ENCODE measurements around the gene ERN1. TPM values are rescaled to one million over a fixed set of nuclear protein-coding genes. Genes with fewer than 3 reads are reported as not detected.
A peak's percentile ranks its signal among the peaks of the same experiment; 100 is the strongest.

Gene ERN1
- total RNA-seq, 1 experiment from 2014 or later: 8.0 TPM

- ChIA-PET POLR2A (ENCODE audit: low non-redundant PET) (interaction anchor here (1.0 kb wide), 1 partner anchor 49 kb away, joined by 3 read pairs; no protein-coding TSS in a partner anchor), CTCF (interaction anchor here (0.8 to 1.7 kb wide), 5 partner anchors 9 to 114 kb away, joined by 3 to 13 read pairs (median 5); no protein-coding TSS in a partner anchor)
- Histone ChIP-seq H3K36me3 (ENCODE audit: insufficient read depth, low read length, poor library complexity, severe bottlenecking) (no peaks in the 10 kb centered on the region), H3K27ac (ENCODE audit: low read depth, low read length, poor library complexity, severe bottlenecking) (no peak overlapping the region), H3K27me3 (replicated peaks; ENCODE audit: insufficient read depth, low read depth, low read length, poor library complexity) (no peaks in the 10 kb centered on the region), H3K9me3 (ENCODE audit: low read depth, low read length, poor library complexity, severe bottlenecking) (no peaks in the 10 kb centered on the region), H3K4me3 (ENCODE audit: low read depth, low read length, poor library complexity, severe bottlenecking) (peak overlapping the region; percentile 13), H3K4me1 (ENCODE audit: insufficient read depth, low read length, poor library complexity, severe bottlenecking) (no peaks in the 10 kb centered on the region)
- TF ChIP-seq EZH2 (IDR thresholded peaks at IDR 0.05; ENCODE audit: borderline replicate concordance, low read depth, low read length, poor library complexity, severe bottlenecking) (no peak), CTCF (conservative IDR thresholded peaks at IDR 0.05; ENCODE audit: low read depth, low read length) (peak; percentile 99)
- peak; percentile 87 for DNase-seq (ENCODE audit: low spot score)
- intact Hi-C loops (cut with micrococcal nuclease; ENCODE audit: unreplicated experiment): loop anchor here (5.0 kb wide), 1 partner anchor 109 kb away; the partner anchor contains the start of gene GH1
- BruUV-seq (replicated peaks): no TSS peak
Measured at GRCh38 chr17:64025732-64026294, 104.1 kb downstream of the ERN1 start.

- CTCF ChIA-PET: interaction anchor here (0.8 to 1.7 kb wide), 5 partner anchors 8 to 113 kb away, joined by 3 to 13 read pairs (median 5); no protein-coding TSS in a partner anchor
- no peak overlapping the region for H3K27ac ChIP-seq (ENCODE audit: low read depth, low read length, poor library complexity, severe bottlenecking)
- H3K9me3 ChIP-seq (ENCODE audit: low read depth, low read length, poor library complexity, severe bottlenecking): no peaks in the 10 kb centered on the region
- intact Hi-C loops (cut with micrococcal nuclease; ENCODE audit: unreplicated experiment): loop anchor here (5.0 kb wide), 1 partner anchor 108 kb away; the partner anchor contains the start of gene GH1
- POLR2A ChIA-PET (ENCODE audit: low non-redundant PET): no interaction called here
- no peak for TF ChIP-seq CTCF (conservative IDR thresholded peaks at IDR 0.05; ENCODE audit: low read depth, low read length)
- TF ChIP-seq EZH2 (IDR thresholded peaks at IDR 0.05; ENCODE audit: borderline replicate concordance, low read depth, low read length, poor library complexity, severe bottlenecking): no peak
- BruUV-seq (replicated peaks): no TSS peak
- H3K4me3 ChIP-seq (ENCODE audit: low read depth, low read length, poor library complexity, severe bottlenecking): no peak overlapping the region
- no peaks in the 10 kb centered on the region for H3K27me3 ChIP-seq (replicated peaks; ENCODE audit: insufficient read depth, low read depth, low read length, poor library complexity)
- no peaks in the 10 kb centered on the region for H3K36me3 ChIP-seq (ENCODE audit: insufficient read depth, low read length, poor library complexity, severe bottlenecking)
- DNase-seq (ENCODE audit: low spot score): no peak
- no peaks in the 10 kb centered on the region for H3K4me1 ChIP-seq (ENCODE audit: insufficient read depth, low read length, poor library complexity, severe bottlenecking)
Measured at GRCh38 chr17:64024781-64025731, 104.9 kb downstream of the ERN1 start.

- no peaks in the 10 kb centered on the region for H3K27me3 ChIP-seq (replicated peaks; ENCODE audit: insufficient read depth, low read depth, low read length, poor library complexity)
- H3K4me3 ChIP-seq (ENCODE audit: low read depth, low read length, poor library complexity, severe bottlenecking): no peak overlapping the region
- H3K9me3 ChIP-seq (ENCODE audit: low read depth, low read length, poor library complexity, severe bottlenecking): no peaks in the 10 kb centered on the region
- H3K36me3 ChIP-seq (ENCODE audit: insufficient read depth, low read length, poor library complexity, severe bottlenecking): no peaks in the 10 kb centered on the region
- intact Hi-C loops (cut with micrococcal nuclease; ENCODE audit: unreplicated experiment): no loop called here
- ChIA-PET CTCF (no interaction called here), POLR2A (ENCODE audit: low non-redundant PET) (no interaction called here)
- no peak for TF ChIP-seq CTCF (conservative IDR thresholded peaks at IDR 0.05; ENCODE audit: low read depth, low read length)
- no peak for TF ChIP-seq EZH2 (IDR thresholded peaks at IDR 0.05; ENCODE audit: borderline replicate concordance, low read depth, low read length, poor library complexity, severe bottlenecking)
- DNase-seq (ENCODE audit: low spot score): no peak
- no peak overlapping the region for H3K27ac ChIP-seq (ENCODE audit: low read depth, low read length, poor library complexity, severe bottlenecking)
- no peaks in the 10 kb centered on the region for H3K4me1 ChIP-seq (ENCODE audit: insufficient read depth, low read length, poor library complexity, severe bottlenecking)
- BruUV-seq (replicated peaks): no TSS peak
Measured at GRCh38 chr17:64024215-64024654, 105.7 kb downstream of the ERN1 start.
